ENCODE data around the gene MVB12B. TPM values are rescaled to one million over a fixed set of nuclear protein-coding genes. Genes with fewer than 3 reads are reported as not detected.

Gene MVB12B
- total and polyA plus RNA-seq, 2 of the 8 experiments (the other 6 are each of a cell fraction or from before 2014, with no cell fraction given): 2.6 to 5.0 TPM

- TF ChIP-seq SIN3A (conservative IDR thresholded peaks at IDR 0.05 in 1 of 2, IDR thresholded peaks at IDR 0.05 in 1 of 2; ENCODE audit: low read depth in 1 of 2, low read length in 2 of 2) (0 out of 4 replicates have a peak, but pooled peaks of 1 of the 2 experiments have one; percentile 19), PHF8 (conservative IDR thresholded peaks at IDR 0.05; ENCODE audit: low read depth, low read length) (no peak), TAF1 (IDR thresholded peaks at IDR 0.05; ENCODE audit: low read depth, low read length) (no peak), E2F6 (IDR thresholded peaks at IDR 0.05) (no peak), POLR2AphosphoS5 (IDR thresholded peaks at IDR 0.05; ENCODE audit: low read depth, low read length) (no peak), RXRA (IDR thresholded peaks at IDR 0.05; ENCODE audit: insufficient read depth, low read depth, low read length) (no peak), KDM4A (IDR thresholded peaks at IDR 0.05; ENCODE audit: low read depth, low read length, severe bottlenecking) (no peak), POLR2A (IDR thresholded peaks at IDR 0.05; ENCODE audit: control extremely low read depth in 1 of 2, low read depth in 2 of 2, low read length in 2 of 2) (no peak), FOSL1 (IDR thresholded peaks at IDR 0.05; ENCODE audit: insufficient read depth, low read depth, low read length) (no peak), JUND (IDR thresholded peaks at IDR 0.05; ENCODE audit: low read length) (no peak), CBX8 (IDR thresholded peaks at IDR 0.05; ENCODE audit: borderline replicate concordance, low read depth, low read length) (no peak), ASH2L (IDR thresholded peaks at IDR 0.05; ENCODE audit: low read length) (no peak)
These were observed 24.5 kb upstream of the MVB12B start (continued) for GRCh38 chr9:126301985-126302603.
